GDM1 (cell line): ENCODE data around the gene DNAJC11.
"Not testable (repeated sequence)": the region's sequence is repeated elsewhere in the genome, so short reads cannot be mapped to it uniquely, and the experiment has no call there.

Experiments
- DNase-seq: peaks from one replicate; lab custom pipeline; 2025; lab: John Stamatoyannopoulos, UW

DNAJC11 gene

GRCh38 chr1:6652986-6653385 lies 48.6 kb downstream of the DNAJC11 start:
- DNase-seq: no peak

- DNase-seq: no peak
Measured at GRCh38 chr1:6651909-6652308, 49.7 kb downstream of the DNAJC11 start.

GRCh38 chr1:6648556-6648955 lies 53.1 kb downstream of the DNAJC11 start:
- no peak for DNase-seq

- DNase-seq: no peak
Measured at GRCh38 chr1:6646499-6647148, 55.0 kb downstream of the DNAJC11 start.

GRCh38 chr1:6645018-6645417 lies 56.6 kb downstream of the DNAJC11 start:
- no peak for DNase-seq

- DNase-seq: not testable (repeated sequence)
Measured at GRCh38 chr1:6640867-6641266, 60.7 kb downstream of the DNAJC11 start.

GRCh38 chr1:6638226-6638625 lies 63.4 kb downstream of the DNAJC11 start:
- DNase-seq: no peak

GRCh38 chr1:6637770-6638169 lies 63.8 kb downstream of the DNAJC11 start:
- no peak for DNase-seq

- DNase-seq: not testable (repeated sequence)
Measured at GRCh38 chr1:6636778-6637177, 64.8 kb downstream of the DNAJC11 start.

GRCh38 chr1:6635910-6636760 lies 65.5 kb downstream of the DNAJC11 start:
- no peak for DNase-seq

- no peak for DNase-seq
Measured at GRCh38 chr1:6635161-6635909, 66.3 kb downstream of the DNAJC11 start.

- DNase-seq: no peak
Measured at GRCh38 chr1:6634371-6635052, 67.1 kb downstream of the DNAJC11 start.

GRCh38 chr1:6632588-6633514 lies 68.8 kb downstream of the DNAJC11 start:
- no peak for DNase-seq

- DNase-seq: no peak
Measured at GRCh38 chr1:6631058-6631457, 70.6 kb downstream of the DNAJC11 start.

- DNase-seq: no peak
Measured at GRCh38 chr1:6630027-6630426, 71.6 kb downstream of the DNAJC11 start.

GRCh38 chr1:6628971-6629479 lies 72.6 kb downstream of the DNAJC11 start:
- DNase-seq: no peak

- no peak for DNase-seq
Measured at GRCh38 chr1:6627841-6628545, 73.6 kb downstream of the DNAJC11 start.

- DNase-seq: no peak
Measured at GRCh38 chr1:6627031-6627430, 74.6 kb downstream of the DNAJC11 start.

GRCh38 chr1:6625584-6626149 lies 75.9 kb downstream of the DNAJC11 start:
- no peak for DNase-seq
